ENCODE data around the gene LGALS9C.
"Not testable (repeated sequence)": the region's sequence is repeated elsewhere in the genome, so short reads cannot be mapped to it uniquely, and the experiment has no call there.

DNA sequence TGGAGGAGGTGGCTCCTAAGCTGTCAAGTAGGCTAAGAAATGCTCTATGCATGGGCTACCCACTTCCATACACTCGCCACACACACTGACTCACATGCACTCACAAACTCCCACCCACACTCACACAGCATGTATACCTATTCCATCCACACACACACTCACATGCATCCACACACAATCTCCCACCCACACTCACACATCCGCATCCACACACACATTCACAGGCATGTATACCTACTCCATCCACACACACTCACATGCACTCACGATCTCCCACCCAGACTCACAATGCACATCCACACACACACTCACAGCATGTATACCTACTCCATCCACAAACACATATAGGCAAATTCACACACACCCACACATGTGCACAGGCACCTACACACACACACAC is 32.1 kb downstream of the LGALS9C start:
- TF ChIP-seq, protein P1, sequence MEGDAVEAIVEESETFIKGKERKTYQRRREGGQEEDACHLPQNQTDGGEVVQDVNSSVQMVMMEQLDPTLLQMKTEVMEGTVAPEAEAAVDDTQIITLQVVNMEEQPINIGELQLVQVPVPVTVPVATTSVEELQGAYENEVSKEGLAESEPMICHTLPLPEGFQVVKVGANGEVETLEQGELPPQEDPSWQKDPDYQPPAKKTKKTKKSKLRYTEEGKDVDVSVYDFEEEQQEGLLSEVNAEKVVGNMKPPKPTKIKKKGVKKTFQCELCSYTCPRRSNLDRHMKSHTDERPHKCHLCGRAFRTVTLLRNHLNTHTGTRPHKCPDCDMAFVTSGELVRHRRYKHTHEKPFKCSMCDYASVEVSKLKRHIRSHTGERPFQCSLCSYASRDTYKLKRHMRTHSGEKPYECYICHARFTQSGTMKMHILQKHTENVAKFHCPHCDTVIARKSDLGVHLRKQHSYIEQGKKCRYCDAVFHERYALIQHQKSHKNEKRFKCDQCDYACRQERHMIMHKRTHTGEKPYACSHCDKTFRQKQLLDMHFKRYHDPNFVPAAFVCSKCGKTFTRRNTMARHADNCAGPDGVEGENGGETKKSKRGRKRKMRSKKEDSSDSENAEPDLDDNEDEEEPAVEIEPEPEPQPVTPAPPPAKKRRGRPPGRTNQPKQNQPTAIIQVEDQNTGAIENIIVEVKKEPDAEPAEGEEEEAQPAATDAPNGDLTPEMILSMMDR (IDR thresholded peaks at IDR 0.05; ENCODE audit: insufficient read depth, low read length, poor library complexity, severe bottlenecking): not testable (repeated sequence)
- TF ChIP-seq EZH2phosphoT487 (conservative IDR thresholded peaks at IDR 0.05; ENCODE audit: low read length): not testable (repeated sequence)
